ENCODE results near the gene CEACAM6.

The CEACAM6 gene

GRCh38 chr19:41792513-41793413 is 37.4 kb downstream of the CEACAM6 start:
- Histone ChIP-seq H3K27ac (ENCODE audit: low read depth, low read length, poor library complexity, severe bottlenecking) (no peak overlapping the region), H3K9ac (ENCODE audit: low read length) (no peak overlapping the region), H2AFZ (ENCODE audit: low read length) (no peak overlapping the region), H3K9me2 (ENCODE audit: low read depth, low read length) (no peaks in the 10 kb centered on the region), H3F3A (ENCODE audit: insufficient read depth, low read length) (no peaks in the 10 kb centered on the region), H3K27me3 (ENCODE audit: insufficient read depth, low read length) (peaks cover 2% of the 10 kb centered on the region; the same call in 1 of the 2 replicates), H3K4me2 (ENCODE audit: low read length) (no peak overlapping the region), H3K4me1 (ENCODE audit: insufficient read depth, low read length, severe bottlenecking) (no peaks in the 10 kb centered on the region), H3K36me3 (ENCODE audit: insufficient read depth, low read length) (no peaks in the 10 kb centered on the region), H4K20me1 (ENCODE audit: insufficient read depth, low read length) (no peaks in the 10 kb centered on the region), H3K79me2 (ENCODE audit: insufficient read depth, low read length) (no peaks in the 10 kb centered on the region), H3K9me3 (ENCODE audit: low read length) (no peaks in the 10 kb centered on the region), H3K4me3 (ENCODE audit: low read depth, low read length, poor library complexity, severe bottlenecking) (no peak overlapping the region)
- TF ChIP-seq EZH2 (IDR thresholded peaks at IDR 0.05; ENCODE audit: borderline replicate concordance, low read length) (no peak), CTCF (IDR thresholded peaks at IDR 0.05; ENCODE audit: low read length) (peak; percentile 92)

GRCh38 chr19:41793414-41793727 is 38.0 kb downstream of the CEACAM6 start:
- Histone ChIP-seq H3K4me2 (ENCODE audit: low read length) (no peak overlapping the region), H4K20me1 (ENCODE audit: insufficient read depth, low read length) (no peaks in the 10 kb centered on the region), H3K9me2 (ENCODE audit: low read depth, low read length) (no peaks in the 10 kb centered on the region), H3F3A (ENCODE audit: insufficient read depth, low read length) (no peaks in the 10 kb centered on the region), H3K9me3 (ENCODE audit: low read length) (no peaks in the 10 kb centered on the region), H3K4me3 (ENCODE audit: low read depth, low read length, poor library complexity, severe bottlenecking) (no peak overlapping the region), H3K36me3 (ENCODE audit: insufficient read depth, low read length) (no peaks in the 10 kb centered on the region), H3K9ac (ENCODE audit: low read length) (no peak overlapping the region), H2AFZ (ENCODE audit: low read length) (no peak overlapping the region), H3K27me3 (ENCODE audit: insufficient read depth, low read length) (peaks cover 2% of the 10 kb centered on the region; the same call in 1 of the 2 replicates), H3K79me2 (ENCODE audit: insufficient read depth, low read length) (no peaks in the 10 kb centered on the region), H3K4me1 (ENCODE audit: insufficient read depth, low read length, severe bottlenecking) (no peaks in the 10 kb centered on the region), H3K27ac (ENCODE audit: low read depth, low read length, poor library complexity, severe bottlenecking) (no peak overlapping the region)
- TF ChIP-seq EZH2 (IDR thresholded peaks at IDR 0.05; ENCODE audit: borderline replicate concordance, low read length) (no peak), CTCF (IDR thresholded peaks at IDR 0.05; ENCODE audit: low read length) (no peak)

GRCh38 chr19:41795031-41795461 is 39.7 kb downstream of the CEACAM6 start:
- peak; percentile 77 for TF ChIP-seq CTCF (IDR thresholded peaks at IDR 0.05; ENCODE audit: low read length)
- no peak for TF ChIP-seq EZH2 (IDR thresholded peaks at IDR 0.05; ENCODE audit: borderline replicate concordance, low read length)
- Histone ChIP-seq H3K4me2 (ENCODE audit: low read length) (no peak overlapping the region), H3K27ac (ENCODE audit: low read depth, low read length, poor library complexity, severe bottlenecking) (no peak overlapping the region), H2AFZ (ENCODE audit: low read length) (no peak overlapping the region), H3K4me3 (ENCODE audit: low read depth, low read length, poor library complexity, severe bottlenecking) (no peak overlapping the region), H3F3A (ENCODE audit: insufficient read depth, low read length) (no peaks in the 10 kb centered on the region), H3K27me3 (ENCODE audit: insufficient read depth, low read length) (peaks cover 2% of the 10 kb centered on the region; the same call in 1 of the 2 replicates), H4K20me1 (ENCODE audit: insufficient read depth, low read length) (no peaks in the 10 kb centered on the region), H3K9me2 (ENCODE audit: low read depth, low read length) (no peaks in the 10 kb centered on the region), H3K79me2 (ENCODE audit: insufficient read depth, low read length) (no peaks in the 10 kb centered on the region), H3K4me1 (ENCODE audit: insufficient read depth, low read length, severe bottlenecking) (no peaks in the 10 kb centered on the region), H3K9ac (ENCODE audit: low read length) (no peak overlapping the region), H3K9me3 (ENCODE audit: low read length) (no peaks in the 10 kb centered on the region), H3K36me3 (ENCODE audit: insufficient read depth, low read length) (no peaks in the 10 kb centered on the region)
